HG02571 (cell line): ENCODE results near the gene DDX27.

Experiments
- ATAC-seq: cut with Tn5 transposase; IDR thresholded peaks from one replicate; pipeline ENCODE4 v1.9.1; 2021; ENCODE audit warnings: mild to moderate bottlenecking, moderate library complexity; ENCODE audit not compliant: unreplicated experiment

Gene DDX27

GRCh38 chr20:49276961-49277785 lies 58.0 kb downstream of the DDX27 start:
- no peak for ATAC-seq

DNA sequence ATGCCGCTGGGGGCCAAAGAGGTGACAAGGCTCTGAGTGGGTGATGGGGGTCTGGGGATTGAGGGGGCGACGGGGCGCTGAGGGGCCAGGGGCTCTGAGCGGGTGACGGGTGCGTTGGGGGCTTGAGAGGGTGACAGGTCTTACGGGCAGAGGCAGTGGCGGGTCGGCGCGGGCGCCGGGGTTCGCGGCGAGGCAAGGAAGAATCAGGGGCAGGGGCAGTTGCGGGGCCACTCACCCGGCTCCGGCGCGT lies 58.5 kb downstream of the DDX27 start:
- no peak for ATAC-seq

- peak; percentile 77 for ATAC-seq
These were observed 59.0 kb downstream of the DDX27 start, which contains the start of gene ZNFX1 for GRCh38 chr20:49278036-49278817. TSS of gene ZNFX1 (minus strand) at chr20:49278057. CDS start at chr20:49275839, 2,218 bp downstream.

GRCh38 chr20:49278818-49279676 lies 59.8 kb downstream of the DDX27 start:
- no peak for ATAC-seq

DNA sequence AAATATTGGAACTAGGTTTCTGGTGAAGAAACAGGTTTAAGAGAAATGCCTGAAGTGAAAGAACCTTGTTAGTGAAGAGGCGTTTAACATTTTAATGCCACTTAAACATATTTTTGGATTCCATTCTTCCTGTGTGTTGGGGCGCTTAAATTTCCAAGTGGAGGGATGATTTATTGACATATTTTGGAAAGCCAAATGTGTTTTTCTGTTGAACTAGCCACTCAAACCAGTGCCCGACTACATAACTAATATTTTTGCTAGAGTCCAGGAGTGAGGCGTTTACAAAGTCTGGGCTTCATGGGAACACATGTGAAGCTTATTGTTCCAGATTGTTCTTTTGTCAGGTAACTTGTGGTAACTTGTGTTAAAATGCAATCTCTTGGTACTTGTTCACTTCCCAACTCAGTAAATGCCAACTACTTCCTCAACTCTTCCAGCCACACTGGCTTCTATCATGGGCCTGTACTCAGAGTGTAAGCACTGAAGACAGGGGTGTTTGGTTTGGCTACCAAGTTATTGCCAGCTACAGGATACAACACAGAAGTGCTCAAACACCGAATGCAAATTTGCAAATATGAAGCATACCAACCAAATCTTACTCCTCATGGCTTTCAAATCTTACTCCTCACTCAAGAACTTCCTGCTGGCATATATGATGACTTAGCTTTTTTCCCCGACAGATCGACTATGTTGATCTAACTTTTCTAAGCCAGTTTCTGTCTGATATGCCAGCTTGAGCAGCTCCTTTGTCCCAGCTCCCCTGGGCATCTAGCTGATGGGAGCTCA lies 60.7 kb downstream of the DDX27 start:
- no peak for ATAC-seq

DNA sequence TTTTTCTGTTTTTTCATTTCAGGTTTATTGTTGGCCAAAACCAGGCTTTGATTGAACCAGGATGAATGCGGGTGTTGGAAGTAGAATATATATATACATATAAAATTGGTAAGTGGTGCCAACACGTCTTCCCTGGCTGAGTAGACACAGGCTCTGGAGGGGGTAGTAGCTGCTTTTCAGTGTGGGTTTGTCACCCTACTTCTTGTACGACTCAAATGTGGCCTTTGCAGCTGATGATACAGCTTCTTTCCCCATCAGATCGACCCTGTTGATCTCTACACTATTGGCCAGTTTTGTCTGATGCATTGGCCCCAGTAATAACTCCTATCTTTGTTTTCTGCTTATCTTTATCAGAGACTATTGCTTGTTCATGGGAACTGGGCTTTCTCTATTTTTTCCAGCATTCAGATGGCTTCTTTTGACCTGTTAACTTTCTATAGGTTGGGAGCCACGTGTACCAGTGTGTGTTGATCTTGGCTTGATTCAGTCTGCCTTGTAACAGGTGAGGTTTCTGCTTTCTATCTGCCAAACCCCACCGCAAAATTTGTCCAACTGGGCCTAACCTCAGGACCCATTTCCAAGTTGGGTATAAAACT lies 61.3 kb downstream of the DDX27 start:
- ATAC-seq = no peak

DNA sequence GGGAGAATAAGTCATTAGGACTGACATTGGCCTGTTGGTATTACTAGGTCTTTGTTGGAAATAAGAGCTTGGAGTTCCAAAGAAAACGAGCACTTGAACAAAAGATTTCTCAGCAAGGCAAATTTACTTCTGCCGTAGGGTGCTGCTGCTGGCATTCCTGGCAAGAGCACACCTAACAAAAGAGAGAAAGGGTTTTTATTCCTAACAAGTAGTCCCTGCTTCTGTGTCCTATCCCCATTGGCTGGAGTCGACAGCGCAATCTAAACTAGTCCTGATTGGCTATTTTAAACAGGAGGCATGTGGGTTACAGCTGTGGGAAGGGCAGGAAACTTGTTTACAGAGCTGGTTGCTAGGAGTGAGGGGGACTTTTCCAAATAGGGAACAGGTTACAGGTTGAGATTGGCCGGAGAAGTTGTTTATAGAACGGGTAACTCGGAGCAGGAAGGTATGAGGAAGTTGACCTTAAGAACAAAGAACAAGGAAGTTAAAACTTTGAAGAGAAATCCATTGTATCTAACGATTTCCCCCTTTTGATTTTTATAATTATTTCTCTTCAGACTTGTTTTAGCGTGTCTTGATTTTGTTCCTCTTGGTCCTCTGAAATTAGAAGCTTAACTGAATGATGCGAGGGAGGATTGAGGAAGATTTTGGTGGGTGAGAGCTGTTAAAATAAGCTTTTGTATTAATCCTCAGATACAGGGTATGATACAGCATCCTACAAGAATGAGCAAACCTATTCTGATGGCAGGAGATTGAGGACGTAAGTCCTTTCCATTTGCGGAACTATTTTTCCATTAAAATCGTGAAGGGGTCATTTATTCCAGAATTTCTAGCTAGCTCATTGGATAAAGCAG lies 62.1 kb downstream of the DDX27 start:
- no peak for ATAC-seq

DNA sequence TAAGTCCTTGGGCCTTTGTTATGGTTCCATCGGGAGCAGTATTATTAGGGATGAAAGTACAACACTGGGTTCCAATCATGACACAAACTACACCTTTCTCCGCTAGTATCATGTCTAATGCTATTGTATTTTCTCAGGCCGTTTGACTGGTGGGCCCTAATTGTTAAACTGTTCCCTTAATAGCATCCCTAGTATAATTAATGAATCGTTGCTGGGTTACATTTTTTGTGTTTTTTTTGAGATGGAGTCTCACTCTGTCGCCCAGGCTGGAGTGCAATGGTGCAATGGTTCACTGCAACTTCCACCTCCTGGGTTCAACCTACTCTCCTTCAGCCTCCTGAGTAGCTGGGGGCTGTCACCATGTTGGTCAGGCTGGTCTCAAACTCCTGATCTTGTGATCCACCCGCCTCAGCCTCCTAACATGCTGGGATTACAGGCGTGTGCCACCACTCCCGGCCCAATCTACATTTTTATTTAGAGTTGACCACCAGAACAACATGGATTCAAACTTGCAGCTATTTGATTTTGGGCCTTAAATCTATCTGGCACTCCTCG lies 62.8 kb downstream of the DDX27 start:
- ATAC-seq = no peak

DNA sequence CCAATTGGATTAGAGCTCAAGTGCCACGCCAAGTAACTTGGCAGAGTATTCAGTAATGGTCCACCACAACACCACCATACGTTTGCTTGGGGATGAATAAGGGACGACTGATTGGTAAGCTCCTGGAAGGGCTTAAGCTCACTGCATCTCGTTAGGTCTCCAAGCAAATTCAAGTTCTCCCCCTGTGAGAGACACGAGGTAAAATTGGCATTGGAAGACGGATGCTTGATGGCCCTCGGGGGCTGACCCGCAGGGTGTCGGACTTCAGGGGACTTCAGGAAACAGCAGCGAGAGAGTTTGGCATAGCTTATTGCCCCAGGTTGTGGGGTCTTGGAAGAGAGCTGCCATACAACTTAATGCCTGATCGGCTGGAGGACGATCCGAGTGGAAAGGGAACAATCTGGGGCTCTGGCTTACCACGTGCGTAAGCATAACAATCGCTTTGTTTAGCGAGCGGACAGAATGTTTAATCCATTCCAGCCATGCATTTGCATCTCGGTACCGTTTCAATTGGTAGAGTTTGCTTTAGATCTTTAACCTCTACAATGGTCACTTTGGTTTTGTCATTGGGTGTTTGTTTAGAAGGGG lies 63.5 kb downstream of the DDX27 start:
- ATAC-seq = no peak

DNA sequence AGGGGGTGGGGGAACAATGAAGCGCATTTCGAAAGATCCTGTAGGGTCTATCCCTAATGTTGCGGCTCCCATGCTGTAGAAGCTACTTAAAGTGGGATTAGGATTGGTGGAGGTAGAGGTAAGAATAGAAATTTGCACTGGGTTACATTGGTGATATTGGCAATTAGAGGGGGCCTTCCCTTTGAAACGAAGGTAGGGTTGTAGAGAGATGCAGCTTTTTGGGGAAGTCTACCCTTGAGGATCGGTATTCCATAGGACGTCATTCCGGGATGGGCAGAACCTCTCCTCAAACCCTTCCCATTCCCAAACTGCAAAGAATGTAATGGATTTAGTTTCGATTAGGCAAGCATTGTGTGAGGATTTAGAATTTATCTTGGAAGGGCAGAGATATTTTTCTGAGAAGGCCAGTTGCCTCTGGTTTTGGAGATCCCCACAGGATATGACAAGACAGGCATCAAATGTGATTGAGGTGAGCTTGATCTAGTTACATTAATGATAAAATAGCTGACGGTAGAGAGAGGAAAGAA lies 64.0 kb downstream of the DDX27 start:
- ATAC-seq = no peak

GRCh38 chr20:49283703-49284625 lies 64.7 kb downstream of the DDX27 start:
- no peak for ATAC-seq

DNA sequence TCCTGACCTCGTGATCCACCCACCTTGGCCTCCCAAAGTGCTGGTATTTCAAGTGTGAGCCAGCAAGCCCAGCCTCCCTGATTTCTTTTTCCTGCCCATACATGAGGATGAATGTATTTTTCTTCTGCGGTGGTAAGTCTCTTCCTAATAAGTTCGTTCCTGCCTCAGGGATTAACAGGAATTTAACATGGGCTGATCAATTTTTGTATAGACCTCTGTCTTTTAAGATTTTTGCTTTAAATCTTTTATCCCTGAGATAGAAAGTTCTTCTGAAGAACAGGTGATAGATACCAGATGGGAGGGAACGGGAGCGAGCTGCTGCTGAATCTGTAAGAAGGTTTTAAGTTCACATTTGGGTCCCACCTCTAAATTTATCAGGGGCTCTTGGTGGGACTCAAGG lies 65.6 kb downstream of the DDX27 start:
- ATAC-seq = no peak

DNA sequence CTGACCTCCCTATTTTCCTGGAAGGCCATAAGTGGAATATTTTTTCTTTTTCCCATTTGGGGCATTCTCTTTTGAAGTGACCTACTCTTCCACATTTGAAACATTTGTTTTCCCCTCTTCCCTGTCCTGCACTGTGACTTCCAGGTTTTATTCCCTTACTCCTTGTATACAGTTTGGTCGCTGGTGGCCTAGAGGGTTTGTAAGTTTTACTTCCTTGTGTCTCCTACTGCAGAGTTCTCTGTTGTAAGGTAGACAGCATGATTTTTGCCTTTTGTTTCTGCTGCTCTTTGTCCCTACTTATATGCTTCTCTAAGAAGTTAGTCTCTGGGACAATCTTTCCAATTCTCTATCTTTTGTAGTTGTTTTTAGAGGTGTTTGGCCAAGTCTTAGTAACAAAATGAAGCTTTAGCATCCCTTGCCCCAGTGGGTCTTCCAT lies 66.0 kb downstream of the DDX27 start:
- ATAC-seq = no peak

DNA sequence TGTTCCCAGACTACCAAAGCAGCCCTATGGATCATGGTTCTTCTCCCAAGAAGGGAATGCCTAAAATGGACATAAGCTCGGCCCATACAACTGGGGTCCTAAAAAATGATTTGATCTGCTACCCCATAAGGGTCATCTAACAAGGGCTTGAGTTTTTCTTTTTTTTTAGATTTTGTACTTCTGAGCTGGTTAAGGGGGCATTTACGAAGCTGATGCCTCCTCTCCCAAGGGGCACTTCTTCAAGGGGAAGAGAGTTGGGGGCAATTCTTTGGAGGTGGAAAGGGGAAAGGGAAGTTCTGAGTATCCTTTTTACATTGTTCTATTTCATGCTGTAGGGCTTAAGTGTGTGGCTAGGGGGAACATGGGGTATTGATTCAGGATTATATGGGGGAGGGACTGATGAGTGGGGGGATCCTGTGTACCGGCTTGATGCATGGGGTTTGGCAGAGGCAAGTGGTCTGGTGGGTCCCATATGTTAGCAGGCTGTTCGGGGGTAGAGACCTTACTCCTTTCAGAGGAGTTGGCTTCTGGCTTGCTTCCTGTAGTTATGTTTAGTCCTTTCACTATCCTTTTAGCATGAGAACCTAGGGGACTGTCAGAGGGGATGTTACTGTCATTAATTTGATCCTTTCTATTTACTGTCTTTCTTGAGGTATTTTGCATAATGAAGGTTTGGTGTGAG lies 66.7 kb downstream of the DDX27 start:
- ATAC-seq = no peak

DNA sequence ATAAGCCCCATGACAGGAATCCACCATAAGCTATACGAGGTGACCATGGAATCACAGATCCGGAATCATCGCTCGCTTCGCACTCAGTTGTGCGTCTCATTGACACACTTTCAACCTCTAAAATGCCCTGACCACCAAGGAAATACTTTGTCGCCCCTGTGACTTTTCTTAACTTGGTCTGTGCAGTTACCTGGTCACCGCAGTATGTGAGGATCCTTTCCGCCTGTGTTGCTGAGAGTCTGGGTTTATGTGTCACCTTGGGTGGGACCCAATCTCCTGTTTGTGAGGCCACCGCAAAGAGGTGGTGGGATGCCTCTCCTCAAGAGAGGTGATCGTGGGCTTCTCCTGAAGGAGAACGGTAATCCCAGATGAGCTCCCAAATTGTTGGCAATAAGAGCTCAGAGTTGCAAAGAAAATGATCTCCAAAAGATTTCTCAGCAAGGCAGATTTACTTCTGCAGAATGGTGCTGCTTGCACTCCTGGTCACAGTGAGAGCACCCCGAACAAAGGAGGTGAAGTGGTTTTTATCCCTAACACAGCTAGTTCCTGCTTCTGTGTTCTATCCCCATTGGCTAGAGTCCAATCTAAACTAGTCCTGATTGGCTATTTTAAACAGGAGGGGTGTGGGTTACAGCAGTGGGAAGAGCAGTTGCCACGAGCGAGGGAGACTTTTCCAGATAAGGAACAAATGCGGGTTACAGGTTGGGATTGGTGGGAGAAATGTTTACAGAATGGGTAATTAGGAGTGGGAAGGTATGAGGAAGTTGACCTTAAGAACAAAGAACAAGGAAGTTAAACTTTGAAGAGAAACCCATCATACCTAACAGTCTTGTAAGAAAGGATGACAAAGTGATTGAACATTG lies 67.7 kb downstream of the DDX27 start:
- ATAC-seq = no peak
